HS-5 (cell line): ENCODE measurements around the gene OR2Z1.

Experiments
- DNase-seq: peaks from one replicate; pipeline ENCODE4 v3.0.0-alpha.2; 2012; ENCODE audit warnings: low read depth

OR2Z1 gene, protein sequence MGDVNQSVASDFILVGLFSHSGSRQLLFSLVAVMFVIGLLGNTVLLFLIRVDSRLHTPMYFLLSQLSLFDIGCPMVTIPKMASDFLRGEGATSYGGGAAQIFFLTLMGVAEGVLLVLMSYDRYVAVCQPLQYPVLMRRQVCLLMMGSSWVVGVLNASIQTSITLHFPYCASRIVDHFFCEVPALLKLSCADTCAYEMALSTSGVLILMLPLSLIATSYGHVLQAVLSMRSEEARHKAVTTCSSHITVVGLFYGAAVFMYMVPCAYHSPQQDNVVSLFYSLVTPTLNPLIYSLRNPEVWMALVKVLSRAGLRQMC

DNA sequence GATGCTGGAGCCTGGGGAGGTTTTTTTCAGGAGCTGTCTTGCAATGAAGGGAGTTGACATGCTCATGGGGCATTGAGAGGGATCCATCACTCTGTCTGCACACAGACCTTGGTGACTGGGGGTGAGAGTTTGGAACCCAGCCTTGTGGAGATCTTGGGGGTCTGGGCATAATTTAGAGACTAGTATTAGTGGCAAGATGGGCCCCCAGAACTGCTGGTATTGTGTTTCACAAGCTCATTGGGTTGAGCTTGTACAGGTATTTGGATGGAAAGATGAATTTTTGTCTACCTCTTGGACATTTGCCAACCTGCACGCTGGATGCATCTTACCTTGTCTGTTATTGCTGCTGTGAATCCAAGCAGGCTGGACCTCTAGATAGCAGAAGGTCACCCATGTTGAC lies at the start of gene OR2Z1:
Gene OR2Z1 (plus strand): TSS at position 301 of the 400 bp plus-strand sequence. CDS start 9,395 bp downstream, outside the sequence.
- no peak for DNase-seq

DNA sequence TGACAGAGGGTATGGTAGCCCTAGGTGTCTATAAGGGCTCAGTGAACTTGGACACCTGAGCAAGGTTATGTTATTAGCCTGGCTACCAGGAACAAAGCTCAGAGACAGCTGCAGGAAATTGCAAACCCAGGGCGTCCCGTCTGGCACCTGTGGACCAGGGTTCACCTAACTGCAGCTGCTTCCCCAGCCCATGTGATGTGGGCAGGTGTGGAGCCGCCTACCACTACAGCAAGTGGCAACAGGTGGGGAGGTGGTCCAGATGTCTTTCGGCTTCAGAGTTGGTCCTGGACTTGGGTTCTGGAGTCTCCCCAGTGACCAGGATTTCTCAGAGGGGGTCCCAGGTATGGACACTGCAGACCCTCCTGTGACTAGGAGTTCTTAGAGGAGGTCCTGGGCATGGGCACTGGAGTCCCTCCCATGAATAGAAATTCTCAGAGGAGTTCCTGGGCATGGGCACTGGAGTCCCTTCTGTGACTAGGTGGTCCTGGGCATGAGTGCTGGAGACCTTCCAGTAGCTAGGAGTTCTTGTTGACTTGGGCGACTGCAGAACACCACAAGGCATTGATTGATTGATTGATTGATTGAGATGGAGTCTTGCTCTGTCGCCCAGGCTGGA lies 48.0 kb upstream of the OR2Z1 start:
- no peak for DNase-seq

DNA sequence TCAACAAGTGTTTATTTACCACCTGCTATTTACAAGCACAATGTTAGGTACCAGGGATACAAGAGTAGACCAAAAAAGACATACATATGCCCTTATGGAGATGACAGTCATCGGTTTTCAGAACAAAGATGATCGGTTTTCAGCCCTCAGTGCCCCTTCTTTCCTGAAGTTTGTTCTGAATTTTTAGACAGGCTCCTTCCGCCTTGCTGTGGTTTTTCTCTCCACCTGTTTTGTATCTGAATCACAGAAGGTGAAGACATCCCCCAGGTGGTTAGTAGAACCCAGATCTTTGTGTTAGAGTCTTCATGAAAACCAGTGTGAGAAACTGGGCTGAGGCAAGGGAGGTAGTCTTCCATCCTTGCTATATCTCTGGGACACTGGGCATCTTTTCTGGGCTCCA lies 46.4 kb upstream of the OR2Z1 start:
- no peak for DNase-seq

DNA sequence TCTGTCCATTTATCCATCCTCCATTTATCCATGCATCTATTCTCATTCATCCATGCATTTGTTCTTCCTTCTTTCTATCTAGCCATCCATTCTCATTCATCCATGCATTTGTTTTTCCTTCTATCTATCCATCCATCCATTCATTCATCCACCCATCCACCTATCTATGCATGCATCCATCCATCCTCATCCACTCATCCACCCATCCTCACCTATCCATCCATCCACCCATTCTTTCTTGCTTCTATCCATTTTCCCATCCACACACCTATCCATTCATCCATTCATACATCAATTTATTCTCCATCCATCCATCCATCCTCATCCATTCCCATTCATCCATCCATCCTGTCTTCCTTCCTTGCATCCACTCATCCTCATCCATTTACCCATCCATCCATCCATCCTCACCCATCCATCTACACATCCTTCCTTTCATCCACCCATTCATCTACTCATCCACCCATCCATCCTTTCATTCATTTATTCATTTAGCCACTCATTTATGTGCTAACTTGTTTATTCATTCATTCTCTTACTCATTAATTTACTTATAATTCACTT lies 43.1 kb upstream of the OR2Z1 start:
- DNase-seq, result no peak

DNA sequence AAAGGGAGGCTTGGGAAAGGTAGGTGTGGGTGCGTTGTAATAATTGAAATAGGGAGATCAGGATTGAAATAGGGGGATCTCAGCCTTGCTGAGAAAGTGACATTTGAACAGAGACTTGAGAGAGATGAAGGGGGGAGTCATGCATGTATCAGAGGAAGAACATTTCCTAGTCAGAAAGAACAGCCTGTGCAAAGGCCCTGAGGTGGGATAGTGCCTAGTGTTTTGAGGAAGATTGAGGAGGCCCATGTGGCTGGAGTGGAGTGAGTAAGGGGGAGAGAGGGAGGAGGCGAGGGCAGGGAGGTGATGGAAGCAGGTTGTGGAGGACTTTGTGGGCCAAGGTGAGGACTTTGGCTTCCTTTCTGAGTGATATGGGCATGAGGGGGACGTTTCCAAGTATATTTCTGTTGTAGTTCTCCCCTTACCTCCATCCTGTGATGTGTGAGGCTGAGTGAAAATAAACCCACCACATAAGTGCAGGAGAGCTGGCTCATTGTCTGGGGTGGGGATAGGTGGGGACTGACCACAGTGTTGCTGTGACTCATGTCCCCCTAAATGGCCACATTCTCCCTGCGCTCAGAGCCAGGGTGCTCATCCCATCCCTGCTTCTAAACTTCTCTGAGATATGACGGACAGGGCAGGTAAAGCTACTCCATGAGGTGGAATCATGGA lies 40.6 kb upstream of the OR2Z1 start:
- DNase-seq, result no peak

DNA sequence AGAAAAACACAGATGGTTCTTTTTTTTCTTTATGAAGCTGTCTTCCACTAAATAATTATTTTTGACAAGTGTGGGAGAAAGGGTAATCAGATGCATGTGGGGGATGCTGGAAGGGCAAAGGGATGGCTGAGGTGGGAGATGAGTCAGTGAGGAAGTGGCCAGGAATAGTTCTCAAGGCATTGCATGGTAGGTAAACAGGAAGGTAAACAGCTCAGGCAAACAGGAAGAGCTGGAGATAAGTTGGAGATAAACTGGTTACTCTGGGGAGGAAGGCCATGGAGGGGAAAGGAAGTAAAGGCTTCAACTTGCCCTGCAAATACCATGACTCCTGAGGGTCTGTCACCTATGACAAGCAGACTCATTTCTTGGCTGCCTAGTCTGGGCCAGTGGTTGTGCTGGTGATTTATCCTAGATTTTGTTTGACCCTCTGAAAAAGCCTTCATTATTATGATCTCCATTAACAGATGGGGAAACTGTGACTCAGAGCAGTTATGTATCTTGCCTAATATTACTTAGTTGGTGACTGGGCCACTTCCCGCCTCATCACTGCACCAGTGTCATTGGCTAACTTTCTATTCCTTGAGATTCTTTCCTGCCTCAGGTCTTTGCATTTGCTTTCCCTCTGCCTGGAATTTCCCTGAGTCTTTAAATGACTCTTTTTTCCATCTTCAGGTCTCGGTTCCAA lies 39.9 kb upstream of the OR2Z1 start:
- no peak for DNase-seq

DNA sequence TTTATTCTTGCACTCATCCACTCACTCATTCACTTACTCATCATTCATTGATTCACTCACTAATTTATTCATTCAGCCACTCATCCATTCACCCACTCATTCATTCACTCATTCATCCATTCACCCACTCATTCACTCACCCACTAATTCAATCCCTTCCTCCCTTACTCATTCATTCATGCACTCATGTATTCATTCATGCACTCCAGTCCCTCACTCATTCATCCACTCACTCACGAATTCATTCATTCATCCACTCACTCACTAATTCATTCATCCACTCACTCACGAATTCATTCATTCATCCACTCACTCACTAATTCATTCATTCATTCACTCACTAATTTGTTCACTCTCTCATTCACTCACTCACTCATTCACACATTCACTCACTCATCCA lies 39.0 kb upstream of the OR2Z1 start:
- DNase-seq, result no peak

DNA sequence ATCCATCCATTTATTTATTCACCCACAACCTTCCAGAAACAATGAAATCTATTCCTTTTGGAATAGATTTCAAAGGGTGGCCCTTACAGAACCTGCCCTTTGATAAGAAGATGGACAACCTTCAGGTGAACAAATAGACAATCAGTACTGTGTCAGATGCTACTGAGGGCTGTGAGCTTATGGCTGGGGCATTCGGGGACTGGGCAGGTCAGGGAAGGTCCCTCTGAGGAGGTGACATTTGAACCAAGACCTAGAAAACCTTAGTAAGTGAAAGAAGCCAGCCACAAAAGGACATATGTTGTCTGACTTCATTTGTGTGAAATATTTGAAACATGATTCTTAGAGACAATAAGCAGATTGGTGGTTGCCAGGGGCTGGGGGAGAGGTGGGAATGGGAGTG lies 38.5 kb upstream of the OR2Z1 start:
- no peak for DNase-seq

DNA sequence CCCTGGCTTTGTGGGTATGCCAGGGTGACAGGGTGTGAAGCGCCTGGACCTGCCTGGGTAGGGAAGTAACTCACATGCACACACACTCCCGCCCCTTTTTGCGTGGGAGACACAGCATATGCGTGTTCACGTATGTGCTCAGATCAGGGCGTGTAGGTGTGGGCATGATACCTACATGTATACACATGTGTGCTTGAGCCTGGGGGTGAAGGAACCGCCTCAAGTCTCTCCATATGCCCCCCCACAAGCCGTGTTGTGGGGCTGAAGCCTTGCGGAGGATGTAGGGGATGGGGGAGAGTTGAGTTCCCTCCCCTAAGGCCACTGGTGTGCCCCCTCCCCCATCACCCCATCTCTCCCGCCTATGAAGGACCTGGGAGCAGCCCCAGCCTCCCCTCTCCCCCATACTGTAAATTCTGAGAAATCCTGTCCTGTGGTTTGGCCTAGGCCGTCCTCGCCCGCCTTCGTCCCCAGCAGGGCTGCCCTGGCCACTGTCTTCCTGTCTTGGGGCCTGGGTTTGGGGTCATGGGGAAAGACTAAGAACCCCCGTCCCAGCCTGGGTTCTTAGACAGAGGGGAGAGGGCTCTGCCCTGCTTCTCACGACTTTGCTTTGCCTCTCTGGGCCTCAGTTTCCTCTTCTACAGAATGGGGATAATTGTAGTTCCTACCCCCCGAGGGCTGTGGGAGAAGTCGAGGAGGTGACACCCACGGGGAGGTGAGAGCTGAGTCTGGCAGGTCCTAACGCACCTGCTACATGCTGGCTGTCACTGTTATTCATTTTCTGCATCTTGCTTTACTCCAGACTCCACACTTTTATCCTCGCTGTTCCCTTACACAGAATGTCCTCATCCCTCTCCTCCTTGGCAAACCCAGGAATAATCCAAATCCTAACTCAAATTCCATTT lies 37.2 kb upstream of the OR2Z1 start:
- DNase-seq, result no peak

DNA sequence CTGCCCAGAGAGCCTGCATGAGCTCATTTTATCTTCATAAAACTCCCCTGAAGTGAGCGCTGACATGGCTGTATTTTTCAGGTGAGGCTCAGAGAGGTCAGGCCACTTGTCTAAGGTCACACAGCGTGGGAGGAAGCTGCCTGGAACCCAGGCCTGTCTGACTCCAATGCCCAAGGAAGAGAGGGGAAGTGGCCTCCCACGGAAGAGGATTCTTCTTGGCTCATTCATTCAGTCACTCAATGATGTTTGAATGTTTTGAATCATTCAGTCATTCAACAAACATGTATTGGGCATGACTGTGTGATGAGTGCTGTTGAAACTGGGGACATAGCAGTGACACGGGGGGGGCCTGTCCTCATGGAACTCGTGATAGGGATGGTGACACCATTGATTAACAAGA lies 34.9 kb upstream of the OR2Z1 start:
- no peak for DNase-seq

DNA sequence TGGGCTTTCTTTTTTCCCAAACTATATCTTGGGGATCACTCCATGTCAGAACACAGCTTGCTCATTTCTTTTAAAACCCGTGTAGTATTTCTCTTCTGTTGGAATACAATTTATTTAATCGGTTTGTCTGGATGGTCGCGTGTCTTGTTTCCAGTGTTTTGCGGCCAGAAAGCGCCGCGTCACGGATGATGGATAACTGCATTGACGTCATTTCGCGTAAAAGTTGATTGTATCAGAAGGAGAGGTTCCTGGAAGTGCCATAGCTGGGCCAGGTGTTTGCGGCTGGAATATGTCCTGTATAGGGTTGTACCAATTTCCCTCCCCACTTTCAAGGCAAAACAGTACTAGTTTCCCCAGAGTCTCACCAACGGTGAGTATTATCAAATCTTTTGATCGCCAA lies 32.5 kb upstream of the OR2Z1 start:
- no peak for DNase-seq

DNA sequence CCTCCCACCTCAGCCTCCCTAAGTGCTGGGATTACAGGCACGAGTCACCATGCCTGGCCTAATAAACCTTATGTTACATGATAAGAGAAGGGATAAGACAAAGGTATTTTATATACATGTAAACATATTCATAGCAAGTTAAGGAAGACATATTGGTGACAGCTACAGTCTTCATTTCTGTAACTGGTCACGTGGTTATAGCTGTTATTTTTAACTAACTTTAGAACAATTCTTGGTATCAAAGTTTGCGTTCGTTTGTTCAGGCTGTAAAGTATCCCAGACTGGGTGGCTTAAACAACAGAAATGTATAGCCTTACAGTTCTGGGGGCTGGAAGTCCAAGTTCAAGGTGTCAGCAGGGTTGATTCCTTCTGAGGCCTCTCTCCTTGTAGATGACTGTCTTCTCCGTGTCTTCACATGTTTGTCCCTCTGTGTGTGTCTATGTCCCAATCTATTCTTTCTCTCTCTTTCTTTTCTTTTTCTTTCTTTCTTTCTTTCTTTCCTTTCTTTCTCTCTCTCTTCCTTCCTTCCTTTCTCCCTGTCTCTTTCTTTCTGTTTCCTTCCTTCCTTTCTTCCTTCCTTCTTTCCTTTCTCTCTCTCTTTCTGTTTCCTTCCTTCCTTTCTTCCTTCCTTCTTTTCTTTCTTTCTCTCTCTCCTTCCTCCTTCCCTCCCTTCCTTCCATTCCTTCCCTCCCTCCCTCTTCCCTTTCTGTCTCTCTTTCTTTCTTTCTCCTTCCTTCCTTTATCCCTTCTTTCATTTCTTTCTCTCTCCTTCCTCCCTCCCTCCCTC lies 30.5 kb upstream of the OR2Z1 start:
- DNase-seq, result no peak

DNA sequence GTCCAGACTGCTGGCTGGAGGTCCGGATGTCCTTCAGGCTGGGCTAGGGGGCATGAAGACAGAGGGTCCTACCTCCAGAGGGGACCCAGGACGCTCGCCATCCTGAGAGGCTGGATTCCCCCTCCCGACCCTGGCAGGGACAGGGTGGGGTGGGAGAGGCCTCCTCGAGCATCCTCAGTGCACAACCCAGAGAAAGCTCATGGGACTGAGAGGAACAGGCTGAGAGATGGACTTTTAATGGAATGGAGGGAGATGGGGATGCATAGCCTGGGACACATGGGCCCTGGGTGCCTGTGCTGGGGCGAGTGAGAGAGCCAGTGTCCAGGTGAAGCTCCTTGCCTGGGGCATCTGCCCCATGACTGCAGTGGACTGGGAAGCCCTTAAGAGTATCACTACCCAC lies 25.9 kb upstream of the OR2Z1 start:
- no peak for DNase-seq

DNA sequence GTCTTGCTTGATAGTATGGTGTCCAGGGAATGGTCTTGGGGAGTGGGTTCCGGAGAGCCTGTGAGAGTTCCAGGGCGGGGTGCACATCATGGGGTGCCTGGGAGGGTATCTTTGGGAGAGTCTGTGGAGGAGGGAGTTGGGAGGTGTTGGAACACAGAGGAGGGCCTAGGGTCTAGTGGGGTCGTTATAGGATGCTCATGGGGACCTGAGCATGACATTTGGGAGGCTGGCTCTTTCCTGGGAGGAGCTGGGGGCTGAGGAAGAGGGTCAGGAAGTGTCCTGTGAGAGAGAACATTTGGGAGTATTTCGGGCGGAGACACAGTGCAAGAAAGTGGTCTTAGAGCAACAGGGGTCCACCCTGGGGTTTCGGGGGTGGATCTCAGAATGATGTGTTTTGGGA lies 25.5 kb upstream of the OR2Z1 start:
- DNase-seq, result no peak

DNA sequence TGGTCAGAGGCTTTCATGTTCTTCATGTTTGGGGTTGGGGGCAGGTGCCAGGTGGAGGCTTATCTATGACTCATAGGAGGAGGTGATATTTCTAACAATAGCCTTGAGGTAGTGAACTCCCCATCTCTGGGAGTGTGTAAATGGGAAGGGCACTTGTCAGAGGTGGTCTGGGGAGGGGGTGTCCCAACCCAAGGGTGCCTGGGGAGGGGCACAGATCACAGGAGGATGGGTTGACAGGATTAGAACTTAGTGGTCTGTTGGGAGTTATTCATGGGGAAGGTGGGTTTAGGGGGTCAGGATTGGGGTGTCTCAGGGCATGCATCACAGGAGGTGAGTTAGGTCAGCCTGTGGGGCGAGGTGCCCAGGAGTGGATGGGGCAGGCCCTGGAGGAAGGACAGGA lies 24.4 kb upstream of the OR2Z1 start:
- no peak for DNase-seq

DNA sequence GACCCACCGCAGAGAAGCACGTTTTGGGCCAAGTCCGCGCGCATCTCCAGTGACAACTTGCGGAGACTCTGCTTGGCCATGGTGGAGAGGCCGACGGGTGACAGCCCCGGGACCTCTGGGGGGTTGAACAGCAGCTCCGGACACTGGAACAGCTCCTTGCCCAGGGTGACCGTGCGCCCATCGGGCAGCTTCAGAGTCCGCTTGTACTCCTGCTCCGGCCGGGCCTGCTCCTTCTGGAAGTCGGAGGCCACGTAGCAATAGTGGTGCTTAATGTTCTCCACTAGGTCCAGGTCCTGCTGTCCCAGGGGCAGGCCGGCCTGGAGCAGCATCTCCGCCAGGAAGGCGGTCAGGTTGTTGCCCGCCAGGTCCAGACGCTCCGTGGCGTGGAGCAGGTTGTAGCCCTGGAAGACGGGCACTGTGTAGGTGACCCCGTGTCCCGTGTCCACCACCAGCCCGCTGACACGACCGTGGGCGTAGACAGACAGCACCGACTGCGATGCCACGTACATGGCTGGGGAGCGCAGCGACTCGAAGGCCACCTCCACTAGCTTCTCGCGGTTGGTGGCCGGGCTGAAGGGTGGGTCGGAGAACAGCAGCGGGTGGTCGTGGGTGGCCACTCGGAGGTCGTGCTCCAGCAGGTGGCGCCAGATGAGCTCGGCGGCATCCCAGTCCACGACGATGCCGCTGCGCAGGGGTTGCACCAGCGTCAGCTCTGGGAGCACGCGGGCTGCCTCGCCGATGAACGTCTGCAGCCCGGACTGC lies 23.6 kb upstream of the OR2Z1 start:
- DNase-seq, result no peak

DNA sequence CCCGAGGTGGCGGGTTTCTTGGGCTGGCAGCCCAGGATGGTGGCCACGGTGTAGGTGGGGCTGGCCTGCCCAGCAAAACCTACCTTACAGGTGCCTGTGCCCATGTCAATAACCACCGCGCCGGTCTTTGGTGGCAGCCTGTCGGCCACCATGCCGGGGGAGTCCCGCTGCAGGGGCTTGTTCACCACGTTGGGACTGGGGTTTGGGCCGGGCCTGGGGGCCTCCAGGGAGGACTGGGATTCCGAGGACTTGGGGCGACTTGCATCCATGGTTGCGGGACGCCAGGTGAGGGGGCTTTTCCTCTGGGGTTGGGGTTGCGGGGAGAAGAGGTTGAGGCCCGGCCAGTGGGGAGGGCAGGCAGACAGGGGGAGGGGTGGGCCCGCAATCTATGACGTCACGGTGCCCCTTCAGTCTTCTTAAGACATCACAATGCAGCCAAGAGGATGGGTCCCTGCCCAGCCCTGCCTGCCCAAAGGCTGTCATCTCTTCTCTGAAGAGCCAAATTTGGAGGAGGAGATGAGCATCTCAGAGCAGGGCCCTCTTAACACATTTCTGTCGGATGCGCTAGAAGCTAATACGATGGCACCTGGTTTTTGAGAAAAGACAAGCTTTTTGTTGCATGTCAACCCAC lies 22.9 kb upstream of the OR2Z1 start, which contains the start of gene ACTL9:
Gene ACTL9 (minus strand): TSS at position 363 of the 631 bp plus-strand sequence. CDS start 94 bp downstream, at position 269.
- no peak for DNase-seq

DNA sequence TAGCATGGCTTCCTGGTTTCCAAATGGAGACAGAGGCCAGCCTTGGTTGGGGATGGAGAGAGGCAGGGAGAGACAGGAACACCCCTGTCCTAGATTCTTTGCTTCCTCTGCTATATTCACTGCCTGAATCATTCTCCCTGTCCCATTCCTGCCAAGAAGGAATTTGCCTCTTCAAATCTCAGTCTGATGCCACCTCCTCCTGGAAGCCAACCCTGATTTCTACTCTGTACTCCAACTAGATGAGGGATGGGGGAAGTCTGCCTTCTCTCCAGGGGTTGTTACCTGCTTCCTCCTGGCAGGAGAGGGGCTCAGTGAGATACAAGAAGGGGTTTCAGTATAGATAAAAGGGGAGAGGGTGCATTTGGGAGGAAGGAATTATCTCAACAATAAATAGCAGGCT lies 21.5 kb upstream of the OR2Z1 start:
- DNase-seq, result no peak

DNA sequence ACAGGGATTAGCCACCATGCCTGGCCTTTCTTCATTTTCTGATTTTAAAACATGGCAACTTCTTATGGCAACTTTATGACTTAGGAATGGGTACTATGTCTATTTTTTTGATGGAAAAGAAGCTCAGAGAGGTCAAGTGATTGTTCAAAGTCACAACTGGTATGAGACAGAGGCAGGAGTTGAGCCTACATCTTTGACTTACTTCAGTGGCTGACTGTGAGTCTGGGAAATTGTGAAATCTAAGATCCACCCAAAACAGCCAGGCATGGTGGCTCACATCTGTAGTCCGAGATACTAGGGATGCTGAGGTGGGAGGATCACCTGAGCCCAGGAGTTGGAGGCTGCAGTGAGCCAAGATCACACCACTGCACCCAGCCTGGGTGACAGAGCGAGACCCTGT lies 20.5 kb upstream of the OR2Z1 start:
- DNase-seq, result no peak
